HepG2 (cell line): ENCODE data around the gene EFEMP2. TPM values are rescaled to one million over a fixed set of nuclear protein-coding genes. Genes with fewer than 3 reads are reported as not detected.
A peak's percentile ranks its signal among the peaks of the same experiment; 100 is the strongest.

Source experiments
- ATF7-NPFF ChIP-seq: sonication (generic); formaldehyde crosslinking; IDR thresholded peaks from 2 replicates; pipeline ENCODE4 v1.8.1; 2023; ENCODE audit warnings: mild to moderate bottlenecking, low read depth, missing genetic modification reagents, moderate library complexity
- CSRNP1 ChIP-seq: sonication (generic); formaldehyde crosslinking; IDR thresholded peaks from 2 replicates; pipeline ENCODE4 v1.8.1; 2023; ENCODE audit warnings: mild to moderate bottlenecking, missing genetic modification reagents
- ELK4 ChIP-seq: sonication (generic); formaldehyde crosslinking; IDR thresholded peaks from 2 replicates; pipeline ENCODE4 v1.9.0; 2021; ENCODE audit warnings: missing genetic modification reagents, borderline replicate concordance
- HOMEZ ChIP-seq: IDR thresholded peaks from 2 replicates; pipeline ENCODE4 v1.6.1; 2016; ENCODE audit warnings: low read depth
- KDM5A ChIP-seq: fragments of 200-600 bp; sonication (generic); IDR thresholded peaks from 2 replicates; pipeline ENCODE4 v1.7.0; 2018; ENCODE audit warnings: antibody characterized with exemption, mild to moderate bottlenecking, low read length, borderline replicate concordance
- MLXIP ChIP-seq: sonication (generic); formaldehyde crosslinking; IDR thresholded peaks from 2 replicates; pipeline ENCODE4 v1.9.0; 2021; ENCODE audit warnings: missing genetic modification reagents, borderline replicate concordance
- MXI1 ChIP-seq: IDR thresholded peaks from 3 replicates; pipeline ENCODE4 v1.6.1; 2012; ENCODE audit warnings: low read depth, low read length, inconsistent platforms, borderline replicate concordance
- NCOR1 ChIP-seq: fragments of 200-600 bp; sonication (generic); IDR thresholded peaks from 2 replicates; pipeline ENCODE4 v1.7.0; 2017; ENCODE audit warnings: antibody characterized with exemption, low read length, borderline replicate concordance
- NFKBIZ ChIP-seq: IDR thresholded peaks from 2 replicates; pipeline ENCODE4 v1.6.1; 2018; ENCODE audit warnings: missing genetic modification reagents, missing compliant biosample characterization
- ZBTB2 ChIP-seq: sonication (generic); formaldehyde crosslinking; IDR thresholded peaks from 2 replicates; pipeline ENCODE4 v1.8.0; 2022; ENCODE audit warnings: low read depth, missing genetic modification reagents
- ZFP36 ChIP-seq: fragments of 150-350 bp; IDR thresholded peaks from 2 replicates; pipeline ENCODE4 v1.6.1; 2018; ENCODE audit warnings: borderline replicate concordance, low read length, low read depth; ENCODE audit not compliant: partially characterized antibody
- ZNF263 ChIP-seq: sonication (generic); formaldehyde crosslinking; IDR thresholded peaks from 2 replicates; pipeline ENCODE4 v1.4.0; 2020; ENCODE audit warnings: missing genetic modification reagents
- ZNF296 ChIP-seq: sonication (generic); formaldehyde crosslinking; conservative IDR thresholded peaks from 2 replicates; pipeline ENCODE4 v1.5.0; 2020; ENCODE audit warnings: mild to moderate bottlenecking, missing genetic modification reagents
- ZNF30 ChIP-seq: sonication (generic); formaldehyde crosslinking; IDR thresholded peaks from 2 replicates; pipeline ENCODE4 v1.5.0; 2020; ENCODE audit warnings: mild to moderate bottlenecking, missing genetic modification reagents
- ZNF446 ChIP-seq: sonication (generic); formaldehyde crosslinking; IDR thresholded peaks from 2 replicates; pipeline ENCODE4 v1.5.0; 2020; ENCODE audit warnings: mild to moderate bottlenecking, missing genetic modification reagents
- ZNF567 ChIP-seq: sonication (generic); formaldehyde crosslinking; IDR thresholded peaks from 2 replicates; pipeline ENCODE4 v1.8.1; 2023; ENCODE audit warnings: mild to moderate bottlenecking, missing genetic modification reagents, borderline replicate concordance
- ZNF572 ChIP-seq: sonication (generic); formaldehyde crosslinking; IDR thresholded peaks from 2 replicates; pipeline ENCODE4 v1.5.1; 2020; ENCODE audit warnings: mild to moderate bottlenecking, missing genetic modification reagents
- ZNF674 ChIP-seq: sonication (generic); formaldehyde crosslinking; IDR thresholded peaks from 2 replicates; pipeline ENCODE4 v1.5.0; 2020; ENCODE audit warnings: low read depth, mild to moderate bottlenecking, missing genetic modification reagents
- ZNF678 ChIP-seq: sonication (generic); formaldehyde crosslinking; IDR thresholded peaks from 2 replicates; pipeline ENCODE4 v1.4.0; 2020; ENCODE audit warnings: mild to moderate bottlenecking, missing genetic modification reagents
- polyA plus RNA-seq, 8 experiments: library from polyadenylated mRNA; depleted of rRNA in 3 of 8; stranded (reverse) in 7 of 8; unstranded in 1 of 8; fragments of >200 nt; fragmentation: Illumina TruSeq in 4 of 8; extraction: Trizol in 4 of 8; gene quantifications; 2 replicates each; pipeline versions ENCODE4 v1.2.1 to v1.2.3, GENCODE V29; 2011 to 2016; ENCODE audit warnings: low read depth in 4 of 8, missing spikeins in 1 of 8, mixed read lengths in 1 of 8; ENCODE audit not compliant: insufficient read depth in 1 of 8
- total RNA-seq, 5 experiments: library from RNA; depleted of rRNA; stranded (reverse); fragments of >200 nt; fragmentation: Illumina TruSeq; extraction: Trizol; gene quantifications; 2 replicates each; pipeline ENCODE4 v1.2.3, GENCODE V29; 2016; ENCODE audit warnings: low read depth in 1 of 5

Gene EFEMP2
- total and polyA plus RNA-seq, 2 of the 13 experiments (the other 11 are each of a cell fraction or from before 2014, with no cell fraction given) = 7.4 to 29.7 TPM

- TF ChIP-seq CSRNP1 (CRISPR knock-in tag) (peak; percentile 85), ZBTB2 (peak; percentile 83), ZNF567 (CRISPR knock-in tag) (no peak), MLXIP (CRISPR knock-in tag) (peak; percentile 46; the same call in 1 of the 2 replicates), ELK4 (CRISPR knock-in tag) (no peak), ZFP36 (no peak), ZNF446 (CRISPR knock-in tag) (peak; percentile 81), ZNF572 (CRISPR knock-in tag) (no peak; the same call in 1 of the 2 replicates), NCOR1 (no peak), ZNF263 (CRISPR knock-in tag) (peak; percentile 67; the same call in 1 of the 2 replicates), NFKBIZ (CRISPR knock-in tag) (no peak), HOMEZ (CRISPR knock-in tag) (no peak), KDM5A (peak; percentile 21; the same call in 1 of the 2 replicates), ZNF674 (peak; percentile 45; the same call in 1 of the 2 replicates), ZNF30 (CRISPR knock-in tag) (no peak), ZNF678 (no peak; the same call in 1 of the 2 replicates), ATF7-NPFF (peak; percentile 79), ZNF296 (no peak), MXI1 (peak; percentile 90; the same call in 1 of the 3 replicates)
These were observed 18.0 kb upstream of the EFEMP2 start, which contains the start of gene CCDC85B (continued) for GRCh38 chr11:65890324-65891218.
